PC-9 (cell line): Measurements from ENCODE around the gene PDE4D. TPM values are rescaled to one million over a fixed set of nuclear protein-coding genes. Genes with fewer than 3 reads are reported as not detected.

Experiments used
- BruUV-seq: library from RNA; stranded (reverse); fragments of 400-500 nt; replicated peaks from 2 replicates; lab custom pipeline; 2021; lab: Mats Ljungman, UMichigan
- CTCF ChIA-PET: fragments of 300-600 bp; sonication (Branson Sonifier 250); formaldehyde crosslinking; loops from one replicate; lab custom pipeline; 2022; ENCODE audit warnings: antibody characterized with exemption; lab: Charles Lee
- POLR2A ChIA-PET: fragments of 300-600 bp; sonication (Branson Sonifier 250); formaldehyde crosslinking; loops from one replicate; lab custom pipeline; 2022; ENCODE audit warnings: antibody characterized with exemption; ENCODE audit not compliant: unreplicated experiment; lab: Charles Lee
- DNase-seq, 2 experiments: peaks; one replicate each; pipeline versions ENCODE4 v3.0.0 to v3.0.0-alpha.2; 2015 to 2022; ENCODE audit warnings: mixed read lengths in 1 of 2
- H2AFZ ChIP-seq: fragments of 200-600 bp; sonication (generic); 2 replicates; pipeline ENCODE4 v1.8.1; 2017; ENCODE audit warnings: antibody characterized with exemption
- H3F3A ChIP-seq: fragments of 200-600 bp; sonication (generic); 2 replicates; pipeline ENCODE4 v1.8.1; 2017; ENCODE audit warnings: antibody characterized with exemption, mild to moderate bottlenecking, low read depth; ENCODE audit not compliant: insufficient read depth
- H3K27ac ChIP-seq: fragments of 200-600 bp; sonication (generic); 2 replicates; pipeline ENCODE4 v1.6.1; 2016; ENCODE audit warnings: mixed run types
- H3K27me3 ChIP-seq: fragments of 200-600 bp; sonication (generic); 2 replicates; pipeline ENCODE4 v1.6.1; 2016; ENCODE audit warnings: low read depth, mixed run types; ENCODE audit not compliant: insufficient read depth
- H3K36me3 ChIP-seq: fragments of 200-600 bp; sonication (generic); 2 replicates; pipeline ENCODE4 v1.6.1; 2016; ENCODE audit warnings: low read depth, mixed run types
- H3K4me1 ChIP-seq: fragments of 200-600 bp; sonication (generic); replicated peaks from 2 replicates; pipeline ENCODE4 v1.6.1; 2016; ENCODE audit warnings: mixed run types; ENCODE audit not compliant: insufficient read depth
- H3K4me2 ChIP-seq: fragments of 200-600 bp; sonication (generic); 2 replicates; pipeline ENCODE4 v1.6.1; 2017; ENCODE audit warnings: mixed run types
- H3K4me3 ChIP-seq: fragments of 200-600 bp; sonication (generic); 2 replicates; pipeline ENCODE4 v1.6.1; 2016; ENCODE audit warnings: mixed run types
- H3K79me2 ChIP-seq: fragments of 200-600 bp; sonication (generic); 2 replicates; pipeline ENCODE4 v1.6.1; 2017; ENCODE audit warnings: low read depth, mixed run types
- H3K9me2 ChIP-seq: fragments of 200-600 bp; sonication (generic); 2 replicates; pipeline ENCODE4 v1.8.1; 2017; ENCODE audit warnings: mild to moderate bottlenecking; ENCODE audit not compliant: insufficient read depth
- H3K9me3 ChIP-seq: fragments of 200-600 bp; sonication (generic); 2 replicates; pipeline ENCODE4 v1.8.1; 2016; ENCODE audit warnings: low read depth; ENCODE audit not compliant: insufficient read depth
- H4K20me1 ChIP-seq: fragments of 200-600 bp; sonication (generic); 2 replicates; pipeline ENCODE4 v1.8.1; 2017; ENCODE audit not compliant: insufficient read depth
- EZH2 ChIP-seq: fragments of 200-600 bp; sonication (generic); IDR thresholded peaks from 2 replicates; pipeline ENCODE4 v1.8.0; 2017; ENCODE audit warnings: antibody characterized with exemption, low read depth
- intact Hi-C: fragments of 100-400 bp; cut with micrococcal nuclease; formaldehyde crosslinking; loops from one replicate; pipeline ENCODE4 v1.10.0; 2022; ENCODE audit not compliant: unreplicated experiment
- total RNA-seq: library from RNA; stranded (reverse); gene quantifications from 2 replicates; pipeline ENCODE4 v1.2.3, GENCODE V29; 2021
- TF ChIP-seq, protein P1 (sequence below): fragments of 200-600 bp; sonication (generic); conservative IDR thresholded peaks from 2 replicates; pipeline ENCODE4 v1.6.1; 2017; ENCODE audit warnings: mixed run types, antibody characterized with exemption, mild to moderate bottlenecking, moderate library complexity

The PDE4D gene
- total RNA-seq, 1 experiment from 2014 or later: 9.8 TPM

- H3K27ac ChIP-seq: peak overlapping the region; percentile 18; the same call in 1 of the 2 replicates
- ChIA-PET CTCF (no interaction called here), POLR2A (no interaction called here)
- H3K27me3 ChIP-seq: no peaks in the 10 kb centered on the region
- no peak for DNase-seq
- peak overlapping the region; percentile 97 for H3K4me3 ChIP-seq
- peaks cover 58% of the 10 kb centered on the region for H3K4me1 ChIP-seq
- H3K9me2 ChIP-seq: no peaks in the 10 kb centered on the region
- H2AFZ ChIP-seq: peak overlapping the region; percentile 94
- TF ChIP-seq, protein P1, sequence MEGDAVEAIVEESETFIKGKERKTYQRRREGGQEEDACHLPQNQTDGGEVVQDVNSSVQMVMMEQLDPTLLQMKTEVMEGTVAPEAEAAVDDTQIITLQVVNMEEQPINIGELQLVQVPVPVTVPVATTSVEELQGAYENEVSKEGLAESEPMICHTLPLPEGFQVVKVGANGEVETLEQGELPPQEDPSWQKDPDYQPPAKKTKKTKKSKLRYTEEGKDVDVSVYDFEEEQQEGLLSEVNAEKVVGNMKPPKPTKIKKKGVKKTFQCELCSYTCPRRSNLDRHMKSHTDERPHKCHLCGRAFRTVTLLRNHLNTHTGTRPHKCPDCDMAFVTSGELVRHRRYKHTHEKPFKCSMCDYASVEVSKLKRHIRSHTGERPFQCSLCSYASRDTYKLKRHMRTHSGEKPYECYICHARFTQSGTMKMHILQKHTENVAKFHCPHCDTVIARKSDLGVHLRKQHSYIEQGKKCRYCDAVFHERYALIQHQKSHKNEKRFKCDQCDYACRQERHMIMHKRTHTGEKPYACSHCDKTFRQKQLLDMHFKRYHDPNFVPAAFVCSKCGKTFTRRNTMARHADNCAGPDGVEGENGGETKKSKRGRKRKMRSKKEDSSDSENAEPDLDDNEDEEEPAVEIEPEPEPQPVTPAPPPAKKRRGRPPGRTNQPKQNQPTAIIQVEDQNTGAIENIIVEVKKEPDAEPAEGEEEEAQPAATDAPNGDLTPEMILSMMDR: no peak
- TF ChIP-seq EZH2: no peak
- intact Hi-C loops: no loop called here
- H3K4me2 ChIP-seq: peak overlapping the region; percentile 74
- no peaks in the 10 kb centered on the region for H3K9me3 ChIP-seq
- peaks cover 21% of the 10 kb centered on the region for H3K79me2 ChIP-seq
- no peaks in the 10 kb centered on the region for H4K20me1 ChIP-seq
- H3K36me3 ChIP-seq: no peaks in the 10 kb centered on the region
- H3F3A ChIP-seq: peaks cover 12% of the 10 kb centered on the region
- BruUV-seq: TSS peak; percentile 45
Observed at GRCh38 chr5:59040024-59040803, 853.3 kb downstream of the PDE4D start.

DNA sequence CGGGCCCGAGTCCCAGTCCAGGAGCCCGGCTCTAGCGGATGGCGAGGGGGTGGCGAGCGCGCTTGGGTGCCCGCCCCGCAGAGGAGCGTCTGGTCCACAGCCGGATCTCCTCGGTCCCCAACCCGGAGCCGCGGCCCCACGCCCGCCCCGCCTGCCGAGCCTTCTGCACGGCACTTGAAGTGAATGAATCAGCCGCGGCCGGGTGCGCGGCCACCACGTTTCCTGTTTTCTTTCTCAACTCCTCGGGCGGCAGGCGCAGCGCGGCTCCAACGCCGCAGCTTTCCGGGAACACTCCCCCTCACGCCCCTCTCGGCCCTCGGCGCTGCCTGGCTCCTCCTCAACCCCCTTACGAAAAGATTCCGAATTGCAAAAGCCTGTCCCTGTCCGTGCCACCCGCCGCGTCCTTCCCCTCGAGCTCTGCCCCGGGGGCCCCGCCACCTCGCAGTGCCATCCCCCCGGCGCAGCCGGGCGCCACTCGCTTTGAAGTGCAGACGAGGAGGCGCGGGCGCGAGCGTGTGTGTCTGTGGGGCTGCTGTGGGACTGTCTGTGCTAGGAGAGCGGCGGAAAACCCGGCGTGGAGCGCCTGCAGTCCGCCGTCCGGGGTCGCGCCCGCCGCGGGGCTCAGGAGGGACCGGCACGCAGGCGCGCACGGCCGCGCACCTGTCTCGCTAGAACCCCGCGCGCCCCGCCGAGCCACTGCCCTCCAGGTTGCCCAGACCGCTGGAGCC is 854.1 kb downstream of the PDE4D start:
- Histone ChIP-seq H3K4me3 (peak overlapping the region; percentile 97), H3K27me3 (no peaks in the 10 kb centered on the region), H3K79me2 (peaks cover 28% of the 10 kb centered on the region), H3K9me2 (no peaks in the 10 kb centered on the region), H3K36me3 (no peaks in the 10 kb centered on the region), H3K9me3 (no peaks in the 10 kb centered on the region), H3K4me1 (peaks cover 66% of the 10 kb centered on the region), H3K27ac (peak overlapping the region; percentile 18; the same call in 1 of the 2 replicates), H4K20me1 (no peaks in the 10 kb centered on the region), H2AFZ (peak overlapping the region; percentile 94), H3K4me2 (peak overlapping the region; percentile 74), H3F3A (peaks cover 12% of the 10 kb centered on the region)
- TF ChIP-seq, protein P1: no peak
- TF ChIP-seq EZH2: no peak
- ChIA-PET CTCF (no interaction called here), POLR2A (no interaction called here)
- intact Hi-C loops: loop anchor here (1.0 kb wide), 1 partner anchor 88 kb away; no protein-coding TSS in a partner anchor
- peak; percentile 61 to 63 for DNase-seq
- no TSS peak for BruUV-seq

GRCh38 chr5:59038798-59039295 is 854.7 kb downstream of the PDE4D start:
- DNase-seq: no peak
- Histone ChIP-seq H3K9me2 (no peaks in the 10 kb centered on the region), H2AFZ (peak overlapping the region; percentile 94), H3K4me1 (peaks cover 66% of the 10 kb centered on the region), H3K27me3 (no peaks in the 10 kb centered on the region), H3K36me3 (no peaks in the 10 kb centered on the region), H3K4me2 (peak overlapping the region; percentile 74), H3K4me3 (peak overlapping the region; percentile 97), H3F3A (peaks cover 12% of the 10 kb centered on the region), H3K9me3 (no peaks in the 10 kb centered on the region), H4K20me1 (no peaks in the 10 kb centered on the region), H3K27ac (no peak overlapping the region), H3K79me2 (peaks cover 29% of the 10 kb centered on the region)
- ChIA-PET POLR2A (no interaction called here), CTCF (no interaction called here)
- BruUV-seq: TSS peak; percentile 23
- no peak for TF ChIP-seq EZH2
- TF ChIP-seq, protein P1: no peak
- intact Hi-C loops: loop anchor here (1.0 kb wide), 1 partner anchor 88 kb away; no protein-coding TSS in a partner anchor
